ENCODE measurements around the gene CFAP100. TPM values are rescaled to one million over a fixed set of nuclear protein-coding genes. Genes with fewer than 3 reads are reported as not detected.

CFAP100 gene
- total RNA-seq, 1 donor from 2014 or later = not detected

- Histone ChIP-seq H3K4me2 (no peak overlapping the region), H3K9ac (no peak overlapping the region), H3K36me3 (no peaks in the 10 kb centered on the region), H3F3A (ENCODE audit: low read depth) (no peaks in the 10 kb centered on the region), H3K4me1 (no peaks in the 10 kb centered on the region), H3K9me3 (ENCODE audit: low read depth) (no peaks in the 10 kb centered on the region), H3K27me3 (no peaks in the 10 kb centered on the region), H3K27ac (no peak overlapping the region), H4K20me1 (ENCODE audit: low read depth) (no peaks in the 10 kb centered on the region), H2AFZ (replicated peaks) (no peak overlapping the region), H3K4me3 (no peak overlapping the region), H3K79me2 (ENCODE audit: low read depth) (no peaks in the 10 kb centered on the region)
- no peak for DNase-seq (ENCODE audit: low spot score)
- no peaks in the 10 kb centered on the region for H3K9me3 Mint-ChIP-seq
- peaks cover 10% of the 10 kb centered on the region for H3K27me3 Mint-ChIP-seq (ENCODE audit: insufficient read depth, low read depth)
- TF ChIP-seq EZH2 (IDR thresholded peaks at IDR 0.05) = no peak
- no peak for TF ChIP-seq EZH2phosphoT487 (IDR thresholded peaks at IDR 0.05)
- no peak for TF ChIP-seq CTCF (IDR thresholded peaks at IDR 0.05)
- H3K27ac Mint-ChIP-seq = no peak overlapping the region
- H3K36me3 Mint-ChIP-seq = no peaks in the 10 kb centered on the region
- no peak overlapping the region for H3K4me3 Mint-ChIP-seq
- H3K4me1 Mint-ChIP-seq = peaks cover 7% of the 10 kb centered on the region
These were observed 24.7 kb upstream of the CFAP100 start for GRCh38 chr3:126370055-126370454.

- no peaks in the 10 kb centered on the region for H3K27me3 ChIP-seq
- H4K20me1 ChIP-seq (ENCODE audit: low read depth) = no peaks in the 10 kb centered on the region
- peaks cover 7% of the 10 kb centered on the region for H3K4me1 Mint-ChIP-seq
- H3K9ac ChIP-seq = no peak overlapping the region
- no peak overlapping the region for H3K4me3 Mint-ChIP-seq
- DNase-seq (ENCODE audit: low spot score) = no peak
- no peaks in the 10 kb centered on the region for H3K79me2 ChIP-seq (ENCODE audit: low read depth)
- peaks cover 10% of the 10 kb centered on the region for H3K27me3 Mint-ChIP-seq (ENCODE audit: insufficient read depth, low read depth)
- no peaks in the 10 kb centered on the region for H3K36me3 Mint-ChIP-seq
- H3K9me3 ChIP-seq (ENCODE audit: low read depth) = no peaks in the 10 kb centered on the region
- H3K27ac ChIP-seq = no peak overlapping the region
- no peaks in the 10 kb centered on the region for H3F3A ChIP-seq (ENCODE audit: low read depth)
- H3K9me3 Mint-ChIP-seq = no peaks in the 10 kb centered on the region
- H2AFZ ChIP-seq (replicated peaks) = no peak overlapping the region
- no peaks in the 10 kb centered on the region for H3K36me3 ChIP-seq
- TF ChIP-seq EZH2phosphoT487 (IDR thresholded peaks at IDR 0.05) (no peak), EZH2 (IDR thresholded peaks at IDR 0.05) (no peak)
- no peaks in the 10 kb centered on the region for H3K4me1 ChIP-seq
- H3K27ac Mint-ChIP-seq = no peak overlapping the region
- no peak overlapping the region for H3K4me2 ChIP-seq
- no peak overlapping the region for H3K4me3 ChIP-seq
These were observed 24.1 kb upstream of the CFAP100 start for GRCh38 chr3:126370606-126371005.

- Histone ChIP-seq H3K4me2 (no peak overlapping the region), H3K4me3 (no peak overlapping the region), H3K9me3 (ENCODE audit: low read depth) (no peaks in the 10 kb centered on the region), H3K9ac (no peak overlapping the region), H2AFZ (replicated peaks) (no peak overlapping the region), H3K4me1 (no peaks in the 10 kb centered on the region), H3K79me2 (ENCODE audit: low read depth) (no peaks in the 10 kb centered on the region), H3K27ac (no peak overlapping the region), H4K20me1 (ENCODE audit: low read depth) (no peaks in the 10 kb centered on the region), H3K36me3 (no peaks in the 10 kb centered on the region), H3F3A (ENCODE audit: low read depth) (no peaks in the 10 kb centered on the region), H3K27me3 (no peaks in the 10 kb centered on the region)
- Mint-ChIP-seq H3K36me3 (no peaks in the 10 kb centered on the region), H3K4me3 (no peak overlapping the region), H3K27me3 (ENCODE audit: insufficient read depth, low read depth) (peaks cover 10% of the 10 kb centered on the region), H3K9me3 (no peaks in the 10 kb centered on the region), H3K27ac (no peak overlapping the region), H3K4me1 (peaks cover 6% of the 10 kb centered on the region)
- TF ChIP-seq CTCF (IDR thresholded peaks at IDR 0.05) (no peak), EZH2 (IDR thresholded peaks at IDR 0.05) (no peak), EZH2phosphoT487 (IDR thresholded peaks at IDR 0.05) (no peak)
- DNase-seq (ENCODE audit: low spot score) = no peak
These were observed 23.5 kb upstream of the CFAP100 start for GRCh38 chr3:126371096-126371705.

GRCh38 chr3:126372413-126373145 lies 22.1 kb upstream of the CFAP100 start:
- H3K9me3 Mint-ChIP-seq = no peaks in the 10 kb centered on the region
- Histone ChIP-seq H3K4me2 (no peak overlapping the region), H3K27ac (no peak overlapping the region), H4K20me1 (ENCODE audit: low read depth) (no peaks in the 10 kb centered on the region), H3F3A (ENCODE audit: low read depth) (no peaks in the 10 kb centered on the region), H3K9me3 (ENCODE audit: low read depth) (no peaks in the 10 kb centered on the region), H3K4me3 (no peak overlapping the region), H3K4me1 (no peaks in the 10 kb centered on the region), H3K79me2 (ENCODE audit: low read depth) (no peaks in the 10 kb centered on the region), H3K36me3 (no peaks in the 10 kb centered on the region), H3K9ac (no peak overlapping the region), H2AFZ (replicated peaks) (no peak overlapping the region), H3K27me3 (no peaks in the 10 kb centered on the region)
- peaks cover 13% of the 10 kb centered on the region for H3K4me1 Mint-ChIP-seq
- H3K27me3 Mint-ChIP-seq (ENCODE audit: insufficient read depth, low read depth) = peaks cover 12% of the 10 kb centered on the region
- no peak for DNase-seq (ENCODE audit: low spot score)
- H3K36me3 Mint-ChIP-seq = no peaks in the 10 kb centered on the region
- H3K27ac Mint-ChIP-seq = peak overlapping the region; percentile 72
- TF ChIP-seq EZH2phosphoT487 (IDR thresholded peaks at IDR 0.05) = no peak
- TF ChIP-seq EZH2 (IDR thresholded peaks at IDR 0.05) = no peak
- no peak for TF ChIP-seq CTCF (IDR thresholded peaks at IDR 0.05)
- no peak overlapping the region for H3K4me3 Mint-ChIP-seq

Data from neural progenitor cell (in vitro differentiated cells).